A549 (cell line): Measurements from ENCODE around the gene KIRREL2. TPM values are rescaled to one million over a fixed set of nuclear protein-coding genes. Genes with fewer than 3 reads are reported as not detected.

Experiments used
- ATAC-seq, 2 experiments: fragments of 200-7000 bp in 1 of 2; fragments of >200 bp in 1 of 2; cut with Nextera tagmentation in 1 of 2; cut with Tn5 transposase in 1 of 2; 3 replicates each; pipeline versions ENCODE4 v1.8.0 to v1.9.1; 2018 to 2020; ENCODE audit warnings: mild to moderate bottlenecking in 1 of 2, moderate library complexity in 1 of 2
- CTCF ChIA-PET: fragments of 300-600 bp; sonication (Branson Sonifier 250); formaldehyde crosslinking; extraction: SDS; loops from one replicate; lab custom pipeline; 2021; ENCODE audit warnings: antibody characterized with exemption, inconsistent platforms; lab: Yijun Ruan, JAX
- POLR2A ChIA-PET: fragments of 350-600 bp; formaldehyde crosslinking; extraction: SDS; loops from one replicate; lab custom pipeline; 2021; ENCODE audit warnings: antibody characterized with exemption, inconsistent platforms; lab: Yijun Ruan, JAX
- DNase-seq, 2 experiments: peaks; one replicate each; pipeline versions ENCODE4 v3.0.0 to v3.0.0-alpha.2; 2011 to 2016; ENCODE audit warnings: low read depth in 1 of 2, low spot score in 1 of 2
- FAIRE-seq: peaks from 2 replicates; lab custom pipeline; 2011; peaks lifted over from hg19 to GRCh38; lab: Jason Lieb, UNC
- H3K27ac ChIP-seq, 2 experiments: fragments of >200 bp; sonication (Bioruptor Twin); formaldehyde crosslinking; 3 replicates each; pipeline ENCODE4 v1.5.1; 2016 to 2017
- H3K4me1 ChIP-seq: fragments of >200 bp; sonication (Bioruptor Twin); formaldehyde crosslinking; 3 replicates; pipeline ENCODE4 v1.6.1; 2016
- H3K4me2 ChIP-seq: fragments of >200 bp; sonication (Bioruptor Twin); formaldehyde crosslinking; 3 replicates; pipeline ENCODE4 v1.6.1; 2016
- H3K4me3 ChIP-seq: fragments of >200 bp; sonication (Bioruptor Twin); formaldehyde crosslinking; 3 replicates; pipeline ENCODE4 v1.5.1; 2016
- H3K9me3 ChIP-seq: fragments of >200 bp; sonication (Bioruptor Twin); formaldehyde crosslinking; 3 replicates; pipeline ENCODE4 v1.6.1; 2016
- BHLHE40 ChIP-seq: IDR thresholded peaks from 2 replicates; pipeline ENCODE4 v1.6.1; 2012; ENCODE audit warnings: low read depth, low read length, inconsistent platforms
- CBX8 ChIP-seq: fragments of 200-600 bp; sonication (generic); IDR thresholded peaks from 2 replicates; pipeline ENCODE4 v1.6.1; 2016
- CEBPB ChIP-seq, 2 experiments: fragments of >200 bp in 1 of 2; sonication (Bioruptor Twin) in 1 of 2; formaldehyde crosslinking in 1 of 2; IDR thresholded peaks; 2 replicates each; pipeline ENCODE4 v1.6.1; 2012 to 2016
- CHD2 ChIP-seq: fragments of 150-350 bp; IDR thresholded peaks from 2 replicates; pipeline ENCODE4 v1.6.1; 2014; ENCODE audit warnings: low read length; ENCODE audit not compliant: partially characterized antibody
- EHF ChIP-seq: fragments of 250-450 bp; sonication (Bioruptor Pico); IDR thresholded peaks from 2 replicates; pipeline ENCODE4 v1.5.0; 2020; ENCODE audit warnings: mild to moderate bottlenecking
- EP300 ChIP-seq, 2 experiments: fragments of >200 bp; sonication (Bioruptor Twin); formaldehyde crosslinking; IDR thresholded peaks; 2 replicates in 1 of 2; 3 replicates in 1 of 2; pipeline ENCODE4 v1.6.1; 2016 to 2017
- ESRRA ChIP-seq: fragments of 150-350 bp; IDR thresholded peaks from 2 replicates; pipeline ENCODE4 v1.6.1; 2014; ENCODE audit warnings: mild to moderate bottlenecking, low read length, borderline replicate concordance
- HDAC2 ChIP-seq: fragments of 200-600 bp; sonication (generic); IDR thresholded peaks from 2 replicates; pipeline ENCODE4 v1.6.1; 2016
- HES2 ChIP-seq: fragments of >200 bp; sonication (Bioruptor Twin); formaldehyde crosslinking; IDR thresholded peaks from 2 replicates; pipeline ENCODE4 v1.6.1; 2016
- HEYL ChIP-seq: fragments of 250-450 bp; sonication (Bioruptor Pico); IDR thresholded peaks from 2 replicates; pipeline ENCODE4 v1.8.0; 2021; ENCODE audit warnings: mild to moderate bottlenecking, moderate library complexity
- JUN ChIP-seq, 2 experiments: fragments of >200 bp; sonication (Bioruptor Twin); formaldehyde crosslinking; IDR thresholded peaks; 2 replicates in 1 of 2; 3 replicates in 1 of 2; pipeline ENCODE4 v1.6.1; 2016 to 2017
- JUNB ChIP-seq: fragments of >200 bp; sonication (Bioruptor Twin); formaldehyde crosslinking; IDR thresholded peaks from 2 replicates; pipeline ENCODE4 v1.6.1; 2016
- KDM1A ChIP-seq: fragments of 200-600 bp; sonication (generic); IDR thresholded peaks from 2 replicates; pipeline ENCODE4 v1.6.1; 2016; ENCODE audit warnings: low read depth, mild to moderate bottlenecking
- KDM5A ChIP-seq: fragments of 200-600 bp; sonication (generic); IDR thresholded peaks from 2 replicates; pipeline ENCODE4 v1.6.1; 2016; ENCODE audit warnings: antibody characterized with exemption, mild to moderate bottlenecking
- MYC ChIP-seq: IDR thresholded peaks from 2 replicates; pipeline ENCODE4 v1.6.1; 2012; ENCODE audit warnings: mild to moderate bottlenecking, inconsistent platforms, low read length, improper control_type of control experiment, borderline replicate concordance
- NFE2L2 ChIP-seq: fragments of 150-350 bp; conservative IDR thresholded peaks from 2 replicates; pipeline ENCODE4 v1.6.1; 2014; ENCODE audit warnings: low read length
- NPAS2 ChIP-seq: fragments of 250-450 bp; sonication (Bioruptor Pico); IDR thresholded peaks from 2 replicates; pipeline ENCODE4 v1.8.0; 2022; ENCODE audit warnings: mild to moderate bottlenecking, moderate library complexity, borderline replicate concordance
- PHF8 ChIP-seq: fragments of 200-600 bp; sonication (generic); IDR thresholded peaks from 2 replicates; pipeline ENCODE4 v1.6.1; 2016; ENCODE audit warnings: low read depth, mild to moderate bottlenecking, antibody characterized with exemption, moderate library complexity, borderline replicate concordance
- RAD21 ChIP-seq, 2 experiments: fragments of >200 bp in 1 of 2; sonication (Bioruptor Twin) in 1 of 2; formaldehyde crosslinking in 1 of 2; IDR thresholded peaks in 1 of 2; conservative IDR thresholded peaks in 1 of 2; 2 replicates in 1 of 2; 3 replicates in 1 of 2; pipeline ENCODE4 v1.6.1; 2012 to 2018; ENCODE audit warnings: inconsistent platforms in 1 of 2
- RCOR1 ChIP-seq: fragments of 150-350 bp; IDR thresholded peaks from 2 replicates; pipeline ENCODE4 v1.6.1; 2014; ENCODE audit warnings: antibody characterized with exemption, low read length, low read depth
- TP53 ChIP-seq: fragments of 250-450 bp; sonication (Bioruptor Pico); IDR thresholded peaks from 2 replicates; pipeline ENCODE4 v1.5.0; 2021; ENCODE audit warnings: mild to moderate bottlenecking, moderate library complexity
- ZC3H11A ChIP-seq: fragments of 450-650 bp; IDR thresholded peaks from 2 replicates; pipeline ENCODE4 v1.6.1; 2014; ENCODE audit warnings: antibody characterized with exemption, mild to moderate bottlenecking
- ZSCAN20 ChIP-seq: fragments of 250-450 bp; sonication (Bioruptor Pico); IDR thresholded peaks from 2 replicates; pipeline ENCODE4 v1.8.0; 2022; ENCODE audit warnings: mild to moderate bottlenecking, moderate library complexity
- WGBS: methylation state at CpG from one replicate; pipeline ENCODE4 v1.1.6; 2017; ENCODE audit errors: missing lambda C conversion rate; 5-methylcytosine and 5-hydroxymethylcytosine counted together
- polyA plus RNA-seq, 4 experiments: library from polyadenylated mRNA; depleted of rRNA in 3 of 4; stranded (reverse); fragments of >200 nt; fragmentation: RNase III in 1 of 4; extraction: RNeasy Plus Mini Kit Qiagen cat#74134 plus additional on column Dnase treatment in 1 of 4; gene quantifications; 2 replicates in 3 of 4; 3 replicates in 1 of 4; pipeline ENCODE4 v1.2.3, GENCODE V29; 2011 to 2017
- TF ChIP-seq, protein P1 (sequence below): IDR thresholded peaks from 2 replicates; pipeline ENCODE4 v1.6.1; 2012; ENCODE audit warnings: low read depth, borderline replicate concordance
- TF ChIP-seq, protein P2 (sequence below): fragments of 250-450 bp; sonication (Bioruptor Pico); IDR thresholded peaks from 2 replicates; pipeline ENCODE4 v1.5.0; 2021; ENCODE audit warnings: mild to moderate bottlenecking, moderate library complexity, borderline replicate concordance
- TF ChIP-seq, protein P3 (sequence below): fragments of >200 bp; sonication (Bioruptor Twin); formaldehyde crosslinking; IDR thresholded peaks from 3 replicates; pipeline ENCODE4 v1.5.1; 2016

Gene KIRREL2
- polyA plus RNA-seq, 2 of the 4 experiments (the other 2 are of a cell fraction), result 0.26 to 0.54 TPM

- Histone ChIP-seq H3K9me3 (no peaks in the 10 kb centered on the region), H3K4me3 (peak overlapping the region; percentile 84), H3K4me2 (peak overlapping the region; percentile 89), H3K4me1 (peaks cover 26% of the 10 kb centered on the region), H3K27ac (peak overlapping the region; percentile 80 to 89)
- no peak for DNase-seq
- peak; percentile 13 for FAIRE-seq
- no peak for ATAC-seq
- WGBS, result 19% methylated on average over 2 of the region's 2 CpGs
- ChIA-PET POLR2A (interaction anchor here (0.7 to 1.4 kb wide), 4 partner anchors 18 to 794 kb away, joined by 3 to 14 read pairs (median 4); partner anchors contain the start of gene COX6B1), CTCF (interaction anchor here (1.4 to 1.9 kb wide), 3 partner anchors 19 to 31 kb away, joined by 4 to 7 read pairs (median 6); no protein-coding TSS in a partner anchor)
- TF ChIP-seq CBX8 (no peak), PHF8 (no peak), KDM5A (no peak), JUN (IDR thresholded peaks at IDR 0.05) (no peak), KDM1A (no peak)
- TF ChIP-seq, protein P1, sequence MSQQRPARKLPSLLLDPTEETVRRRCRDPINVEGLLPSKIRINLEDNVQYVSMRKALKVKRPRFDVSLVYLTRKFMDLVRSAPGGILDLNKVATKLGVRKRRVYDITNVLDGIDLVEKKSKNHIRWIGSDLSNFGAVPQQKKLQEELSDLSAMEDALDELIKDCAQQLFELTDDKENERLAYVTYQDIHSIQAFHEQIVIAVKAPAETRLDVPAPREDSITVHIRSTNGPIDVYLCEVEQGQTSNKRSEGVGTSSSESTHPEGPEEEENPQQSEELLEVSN, result no peak
- TF ChIP-seq, protein P2, sequence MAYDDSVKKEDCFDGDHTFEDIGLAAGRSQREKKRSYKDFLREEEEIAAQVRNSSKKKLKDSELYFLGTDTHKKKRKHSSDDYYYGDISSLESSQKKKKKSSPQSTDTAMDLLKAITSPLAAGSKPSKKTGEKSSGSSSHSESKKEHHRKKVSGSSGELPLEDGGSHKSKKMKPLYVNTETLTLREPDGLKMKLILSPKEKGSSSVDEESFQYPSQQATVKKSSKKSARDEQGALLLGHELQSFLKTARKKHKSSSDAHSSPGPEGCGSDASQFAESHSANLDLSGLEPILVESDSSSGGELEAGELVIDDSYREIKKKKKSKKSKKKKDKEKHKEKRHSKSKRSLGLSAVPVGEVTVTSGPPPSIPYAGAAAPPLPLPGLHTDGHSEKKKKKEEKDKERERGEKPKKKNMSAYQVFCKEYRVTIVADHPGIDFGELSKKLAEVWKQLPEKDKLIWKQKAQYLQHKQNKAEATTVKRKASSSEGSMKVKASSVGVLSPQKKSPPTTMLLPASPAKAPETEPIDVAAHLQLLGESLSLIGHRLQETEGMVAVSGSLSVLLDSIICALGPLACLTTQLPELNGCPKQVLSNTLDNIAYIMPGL (CRISPR knock-in tag), result no peak
Observed at GRCh38 chr19:35901055-35901644, 44.4 kb downstream of the KIRREL2 start.

DNA sequence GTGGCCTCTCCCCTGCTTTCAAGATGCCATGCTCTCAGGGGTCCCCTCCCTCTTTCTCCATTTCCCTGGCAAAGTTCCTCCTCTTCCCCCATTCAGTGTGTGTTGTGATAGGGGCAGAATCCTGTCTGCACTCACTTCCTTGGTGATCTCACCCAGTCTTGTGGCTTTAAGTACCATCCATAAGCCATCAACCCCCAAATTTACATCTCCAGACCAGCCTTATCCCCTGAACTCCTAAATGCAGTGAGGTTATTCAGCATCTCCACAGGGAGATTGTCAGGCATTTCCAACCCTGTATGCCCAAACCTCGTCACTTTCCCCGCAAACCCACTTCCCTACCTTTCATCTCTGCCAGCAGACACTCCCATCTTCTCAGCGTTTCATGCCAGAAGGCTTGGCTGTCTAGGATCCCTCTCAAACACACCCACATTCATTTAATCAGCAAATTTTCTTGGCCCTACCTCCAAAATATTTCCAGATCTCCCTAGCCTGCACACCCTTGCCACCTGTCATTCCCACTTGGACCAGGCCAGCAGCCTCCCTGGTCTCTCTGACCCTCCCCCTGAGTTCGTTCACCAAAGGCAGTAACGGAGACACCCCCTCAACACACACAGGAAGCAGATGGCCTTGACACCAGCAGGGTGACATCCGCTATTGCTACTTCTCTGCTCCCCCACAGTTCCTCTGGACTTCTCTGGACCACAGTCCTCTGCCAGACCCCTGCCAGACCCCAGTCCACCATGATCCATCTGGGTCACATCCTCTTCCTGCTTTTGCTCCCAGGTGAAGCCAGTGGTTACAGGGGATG is 45.3 kb downstream of the KIRREL2 start, which contains the start of gene HCST:
TSS of gene HCST (plus strand) at position 676 of the 808 bp plus-strand sequence. CDS start at position 741, 65 bp downstream.
- no peak for DNase-seq
- peak; percentile 51 for FAIRE-seq

More for the DNA sequence above, 45.3 kb downstream of the KIRREL2 start, which contains the start of gene HCST:
- H3K4me2 ChIP-seq, result peak within 1 kb of the TSS; percentile 89
- no peak for ATAC-seq
- H3K4me3 ChIP-seq, result peak within 1 kb of the TSS; percentile 34
- peak within 1 kb of the TSS; percentile 53 to 89; a peak in 5 of 6 replicates for H3K27ac ChIP-seq
- no peaks in the 10 kb centered on the region for H3K9me3 ChIP-seq
- CTCF ChIA-PET, result interaction anchor here (3.9 kb wide), 1 partner anchor 24 kb away, joined by 20 read pairs; no protein-coding TSS in a partner anchor
- TF ChIP-seq TP53 (CRISPR knock-in tag) (no peak), ZSCAN20 (CRISPR knock-in tag) (no peak), HDAC2 (no peak), HES2 (no peak), BHLHE40 (no peak), NFE2L2 (no peak), NPAS2 (CRISPR knock-in tag) (no peak), HEYL (CRISPR knock-in tag) (no peak), JUNB (no peak), CHD2 (no peak), RAD21 (conservative IDR thresholded peaks at IDR 0.05 in 1 of 2, IDR thresholded peaks at IDR 0.05 in 1 of 2) (no peak), RCOR1 (no peak), ZC3H11A (no peak), EHF (no peak), EP300 (IDR thresholded peaks at IDR 0.05) (no peak), ESRRA (no peak), CEBPB (IDR thresholded peaks at IDR 0.05) (no peak), MYC (no peak)
- TF ChIP-seq, protein P3, sequence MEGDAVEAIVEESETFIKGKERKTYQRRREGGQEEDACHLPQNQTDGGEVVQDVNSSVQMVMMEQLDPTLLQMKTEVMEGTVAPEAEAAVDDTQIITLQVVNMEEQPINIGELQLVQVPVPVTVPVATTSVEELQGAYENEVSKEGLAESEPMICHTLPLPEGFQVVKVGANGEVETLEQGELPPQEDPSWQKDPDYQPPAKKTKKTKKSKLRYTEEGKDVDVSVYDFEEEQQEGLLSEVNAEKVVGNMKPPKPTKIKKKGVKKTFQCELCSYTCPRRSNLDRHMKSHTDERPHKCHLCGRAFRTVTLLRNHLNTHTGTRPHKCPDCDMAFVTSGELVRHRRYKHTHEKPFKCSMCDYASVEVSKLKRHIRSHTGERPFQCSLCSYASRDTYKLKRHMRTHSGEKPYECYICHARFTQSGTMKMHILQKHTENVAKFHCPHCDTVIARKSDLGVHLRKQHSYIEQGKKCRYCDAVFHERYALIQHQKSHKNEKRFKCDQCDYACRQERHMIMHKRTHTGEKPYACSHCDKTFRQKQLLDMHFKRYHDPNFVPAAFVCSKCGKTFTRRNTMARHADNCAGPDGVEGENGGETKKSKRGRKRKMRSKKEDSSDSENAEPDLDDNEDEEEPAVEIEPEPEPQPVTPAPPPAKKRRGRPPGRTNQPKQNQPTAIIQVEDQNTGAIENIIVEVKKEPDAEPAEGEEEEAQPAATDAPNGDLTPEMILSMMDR, result no peak
- TF ChIP-seq, all 56 proteins: peak for 0
- peaks cover 33% of the 10 kb centered on the region for H3K4me1 ChIP-seq
- POLR2A ChIA-PET, result no interaction called here
- WGBS, result 73% methylated on average over 6 of the region's 6 CpGs
